CD4-positive, CD25-positive, alpha-beta regulatory T cell (primary cell): ENCODE measurements around the gene PCSK1N. TPM values are rescaled to one million over a fixed set of nuclear protein-coding genes. Genes with fewer than 3 reads are reported as not detected.
A peak's percentile ranks its signal among the peaks of the same experiment; 100 is the strongest.
"Not testable (repeated sequence)": the region's sequence is repeated elsewhere in the genome, so short reads cannot be mapped to it uniquely, and the experiment has no call there.

Source experiments
- ATAC-seq, 2 donors: fragments of 150-1000 bp; cut with Tn5 transposase; one replicate each; pipeline ENCODE4 v1.10.0; 2021; ENCODE audit warnings: low read depth in 2 of 2, moderate number of reproducible peaks in 2 of 2, moderate library complexity in 1 of 2
- DNase-seq, 3 donors: peaks; one replicate each; pipeline versions ENCODE4 v3.0.0 to v3.0.0-alpha.2; 2012 to 2022; ENCODE audit warnings: mixed read lengths in 1 of 3
- H3K27ac ChIP-seq: one replicate; pipeline ENCODE4 v1.7.0; 2013; ENCODE audit warnings: mild to moderate bottlenecking, low read length; ENCODE audit not compliant: insufficient read depth, poor library complexity, severe bottlenecking
- H3K27me3 ChIP-seq: one replicate; pipeline ENCODE4 v1.7.0; 2013; ENCODE audit warnings: low read length; ENCODE audit not compliant: control insufficient read depth, insufficient read depth
- H3K36me3 ChIP-seq: one replicate; pipeline ENCODE4 v1.7.0; 2013; ENCODE audit warnings: mild to moderate bottlenecking, low read length, moderate library complexity; ENCODE audit not compliant: control insufficient read depth, insufficient read depth
- H3K4me1 ChIP-seq: 2 replicates; pipeline ENCODE4 v1.7.0; 2013; ENCODE audit warnings: mild to moderate bottlenecking, low read length; ENCODE audit not compliant: insufficient read depth, control insufficient read depth, poor library complexity, severe bottlenecking
- H3K4me3 ChIP-seq: one replicate; pipeline ENCODE4 v1.7.0; 2013; ENCODE audit warnings: low read depth, mild to moderate bottlenecking, low read length, moderate library complexity
- H3K9me3 ChIP-seq, 2 experiments: 1 replicate in 1 of 2; 2 replicates in 1 of 2; pipeline ENCODE4 v1.7.0; 2013; ENCODE audit warnings: low read length in 2 of 2, mild to moderate bottlenecking in 1 of 2, moderate library complexity in 1 of 2; ENCODE audit not compliant: control insufficient read depth in 2 of 2
- H3K27ac Mint-ChIP-seq, 3 donors: one replicate each; pipeline ENCODE4 v1.8.0; 2020 to 2022; ENCODE audit warnings: mild to moderate bottlenecking in 3 of 3, mixed read lengths in 3 of 3, moderate library complexity in 2 of 3
- H3K27me3 Mint-ChIP-seq: one replicate; pipeline ENCODE4 v1.8.0; 2022; ENCODE audit warnings: mild to moderate bottlenecking, mixed read lengths
- H3K36me3 Mint-ChIP-seq: one replicate; pipeline ENCODE4 v1.8.0; 2020; ENCODE audit warnings: mixed read lengths
- H3K4me1 Mint-ChIP-seq, 4 donors: one replicate each; pipeline ENCODE4 v1.8.0; 2020 to 2022; ENCODE audit warnings: mixed read lengths in 4 of 4, mild to moderate bottlenecking in 1 of 4
- H3K4me3 Mint-ChIP-seq, 4 donors: one replicate each; pipeline ENCODE4 v1.8.0; 2020 to 2022; ENCODE audit warnings: mild to moderate bottlenecking in 4 of 4, mixed read lengths in 4 of 4, moderate library complexity in 3 of 4
- H3K9me3 Mint-ChIP-seq, 7 donors: one replicate each; pipeline ENCODE4 v1.8.0; 2020 to 2022; ENCODE audit warnings: mixed read lengths in 7 of 7, mild to moderate bottlenecking in 3 of 7, moderate library complexity in 2 of 7
- polyA plus RNA-seq, 4 donors: library from polyadenylated mRNA; unstranded; fragments of 300-500 nt; fragmentation: Illumina TruSeq; gene quantifications; one replicate each; pipeline ENCODE4 v1.2.3, GENCODE V29; 2021
- total RNA-seq: library from RNA; stranded (reverse); gene quantifications from one replicate; pipeline ENCODE4 v1.2.3, GENCODE V29; 2022

Gene PCSK1N
- total and polyA plus RNA-seq, 5 donors from 2014 or later: 1.4 to 9.2 (median 4.1) TPM

DNA sequence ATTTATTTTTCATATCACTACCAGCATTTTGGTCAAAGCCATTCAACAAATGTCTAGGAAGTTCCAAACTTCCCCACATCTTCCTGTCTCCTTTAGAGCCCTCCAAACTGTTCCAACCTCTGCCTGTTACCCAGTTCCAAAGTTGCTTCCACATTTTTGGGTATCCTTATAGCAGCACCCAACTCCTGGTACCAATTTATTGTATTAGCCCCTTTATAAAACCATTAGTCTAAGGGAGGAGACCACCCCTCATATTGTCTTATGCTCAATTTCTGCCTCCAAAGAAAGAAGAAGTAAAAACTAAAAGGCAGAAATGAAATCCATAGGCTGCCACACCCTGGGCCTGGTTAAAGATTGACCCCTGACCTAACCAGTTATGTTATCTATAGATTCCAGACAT, 18.1 kb upstream of the PCSK1N start:
- not testable (repeated sequence) for H3K27ac ChIP-seq, H3K9me3 Mint-ChIP-seq, H3K36me3 Mint-ChIP-seq, H3K4me1 ChIP-seq, H3K4me3 ChIP-seq, H3K27me3 ChIP-seq, H3K36me3 ChIP-seq, H3K27ac Mint-ChIP-seq, DNase-seq, H3K9me3 ChIP-seq, ATAC-seq, H3K4me3 Mint-ChIP-seq
- H3K27me3 Mint-ChIP-seq: peaks cover 14% of the 10 kb centered on the region
- H3K4me1 Mint-ChIP-seq: peaks cover 0 to 11% (median 6%) of the 10 kb centered on the region in 4 donors

DNA sequence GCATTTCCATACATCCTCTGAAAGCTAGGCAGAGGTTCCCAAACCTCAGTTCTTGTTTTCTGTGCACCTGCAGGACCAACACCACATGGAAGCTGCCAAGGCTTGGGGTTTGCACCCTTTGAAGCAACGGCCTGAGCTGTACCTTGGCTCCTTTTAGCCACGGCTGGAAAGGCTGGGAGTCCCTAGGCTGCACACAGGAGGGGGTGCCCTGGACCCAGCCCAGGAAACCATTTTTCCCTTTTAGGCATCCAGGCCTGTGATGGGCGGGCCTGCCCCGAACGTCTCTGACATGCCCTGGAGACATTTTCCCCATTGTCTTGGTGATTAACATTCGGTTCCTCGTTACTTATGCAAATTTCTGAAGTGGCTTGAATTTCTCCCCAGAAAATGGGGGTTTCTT, 17.4 kb upstream of the PCSK1N start:
- Mint-ChIP-seq H3K4me1 (peaks cover 0 to 11% (median 6%) of the 10 kb centered on the region in 4 donors), H3K9me3 (peaks cover 0 to 2% (median 0%) of the 10 kb centered on the region in 7 donors), H3K27ac (no peak overlapping the region), H3K4me3 (no peak overlapping the region), H3K27me3 (peaks cover 14% of the 10 kb centered on the region), H3K36me3 (no peaks in the 10 kb centered on the region)
- no peaks in the 10 kb centered on the region for H3K9me3 ChIP-seq
- DNase-seq (no peak), ATAC-seq (no peak)
- H3K4me3 ChIP-seq: no peak overlapping the region
- no peaks in the 10 kb centered on the region for H3K4me1 ChIP-seq
- H3K27ac ChIP-seq: no peak overlapping the region
- no peaks in the 10 kb centered on the region for H3K27me3 ChIP-seq
- H3K36me3 ChIP-seq: no peaks in the 10 kb centered on the region

DNA sequence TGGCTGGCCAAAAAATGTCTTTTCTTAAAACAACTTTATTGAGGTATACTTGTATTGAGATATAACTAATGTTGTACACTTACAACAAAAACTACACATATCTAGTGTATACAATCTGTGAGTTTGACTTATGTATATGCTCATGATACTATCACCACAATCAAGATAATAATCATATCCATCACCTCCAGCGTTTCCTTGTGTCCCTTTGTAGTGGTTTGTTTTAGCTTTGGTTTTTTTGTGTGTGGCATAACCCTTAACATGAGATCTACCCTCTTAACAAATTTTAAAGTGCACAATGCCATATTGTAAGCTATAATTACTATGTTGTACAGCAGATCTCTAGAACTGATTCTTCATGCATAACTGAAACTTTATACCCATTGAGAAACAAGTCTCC, 13.4 kb upstream of the PCSK1N start:
- Histone ChIP-seq H3K4me1 (no peaks in the 10 kb centered on the region), H3K4me3 (no peak overlapping the region), H3K9me3 (no peaks in the 10 kb centered on the region), H3K27me3 (no peaks in the 10 kb centered on the region), H3K27ac (no peak overlapping the region), H3K36me3 (no peaks in the 10 kb centered on the region)
- DNase-seq (no peak), ATAC-seq (no peak)
- Mint-ChIP-seq H3K27ac (no peak overlapping the region), H3K36me3 (no peaks in the 10 kb centered on the region), H3K27me3 (no peaks in the 10 kb centered on the region), H3K9me3 (peaks cover 0 to 2% (median 0%) of the 10 kb centered on the region in 7 donors), H3K4me3 (no peak overlapping the region), H3K4me1 (peaks cover 0 to 8% (median 6%) of the 10 kb centered on the region in 4 donors)

DNA sequence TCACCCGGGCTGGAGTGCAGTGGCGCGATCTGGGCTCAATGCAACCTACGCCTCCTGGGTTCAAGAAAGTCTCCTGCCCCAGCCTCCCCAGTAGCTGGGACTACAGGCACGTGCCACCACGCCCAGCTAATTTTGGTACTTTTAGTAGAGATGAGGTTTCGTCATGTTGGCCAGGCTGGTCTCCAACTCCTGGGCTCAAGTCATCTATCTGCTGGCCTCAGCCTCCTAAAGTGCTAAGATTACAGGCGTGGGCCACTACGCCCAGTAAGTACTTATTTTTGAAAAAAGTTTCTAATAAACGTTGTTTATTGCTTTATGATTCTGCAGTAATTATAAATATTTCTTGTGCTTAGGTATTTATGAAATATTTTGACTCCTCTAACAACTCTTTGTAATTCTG, 4.3 kb upstream of the PCSK1N start:
- no peak for ATAC-seq
- no peak overlapping the region for H3K4me3 Mint-ChIP-seq
- Histone ChIP-seq H3K27me3 (no peaks in the 10 kb centered on the region), H3K4me3 (no peak overlapping the region), H3K36me3 (no peaks in the 10 kb centered on the region), H3K9me3 (no peaks in the 10 kb centered on the region), H3K4me1 (peaks cover 2% of the 10 kb centered on the region), H3K27ac (no peak overlapping the region)
- no peak for DNase-seq
- peaks cover 0 to 3% (median 0%) of the 10 kb centered on the region in 7 donors for H3K9me3 Mint-ChIP-seq
- H3K36me3 Mint-ChIP-seq: no peaks in the 10 kb centered on the region
- H3K27me3 Mint-ChIP-seq: peaks cover 12% of the 10 kb centered on the region
- peaks cover 0 to 12% (median 6%) of the 10 kb centered on the region in 4 donors for H3K4me1 Mint-ChIP-seq
- H3K27ac Mint-ChIP-seq: no peak overlapping the region

DNA sequence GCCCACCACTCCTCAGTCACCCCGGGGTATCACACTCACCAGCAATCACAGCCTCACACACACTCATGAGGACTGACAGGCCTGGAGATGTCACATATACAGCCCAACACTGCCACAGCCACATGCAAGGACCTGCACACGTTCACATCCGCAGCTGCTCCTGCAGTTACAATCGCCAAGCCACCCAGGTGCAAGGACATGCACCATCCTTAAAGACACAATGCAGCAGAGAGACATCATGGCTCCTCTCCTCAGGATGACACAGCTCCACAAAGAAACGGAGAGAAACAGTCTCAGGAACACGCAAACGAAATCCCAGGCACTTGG, 1.1 kb downstream of the PCSK1N start:
- peak overlapping the region in 2 of 3 donors; percentile 15 to 89 for H3K27ac Mint-ChIP-seq

DNA sequence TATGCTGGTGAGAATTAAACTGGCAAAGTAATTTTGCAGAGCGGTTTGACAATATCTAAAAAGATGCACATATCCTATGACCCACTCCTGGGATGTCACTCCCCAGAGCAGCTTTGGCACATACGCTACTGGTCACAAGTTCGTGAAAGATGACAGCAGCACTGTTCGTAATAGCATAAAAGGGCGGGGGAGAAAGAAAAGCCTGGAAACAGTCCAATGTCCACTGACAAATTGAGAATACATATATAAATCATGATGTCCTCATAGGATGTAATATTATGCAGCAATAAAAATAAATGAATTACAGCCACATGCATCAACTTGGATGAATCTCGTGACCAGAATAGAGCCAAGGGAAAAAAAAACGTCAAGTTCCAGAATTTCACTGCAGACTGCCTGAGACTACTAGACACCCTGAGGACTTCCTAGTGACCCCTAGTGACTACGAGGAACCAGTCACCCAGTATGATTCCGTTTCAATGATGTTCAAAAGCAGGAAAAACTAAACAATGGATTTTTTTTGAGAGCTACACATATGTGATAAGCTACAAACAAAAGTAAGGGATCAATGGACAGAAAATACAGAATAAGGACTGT, 1.8 kb downstream of the PCSK1N start:
- peaks cover 55% of the 10 kb centered on the region for H3K27me3 Mint-ChIP-seq
- peaks cover 0 to 34% (median 17%) of the 10 kb centered on the region in 4 donors for H3K4me1 Mint-ChIP-seq
- Histone ChIP-seq H3K27me3 (peaks cover 2% of the 10 kb centered on the region), H3K27ac (no peak overlapping the region), H3K36me3 (no peaks in the 10 kb centered on the region), H3K4me3 (no peak overlapping the region), H3K4me1 (peaks cover 4% of the 10 kb centered on the region), H3K9me3 (no peaks in the 10 kb centered on the region)
- no peaks in the 10 kb centered on the region for H3K36me3 Mint-ChIP-seq
- no peak for DNase-seq
- H3K9me3 Mint-ChIP-seq: no peaks in the 10 kb centered on the region
- ATAC-seq: no peak
- peak overlapping the region; percentile 2 to 43 (median 10) for H3K4me3 Mint-ChIP-seq
- H3K27ac Mint-ChIP-seq: no peak overlapping the region

More for the DNA sequence above, 1.1 kb downstream of the PCSK1N start:
- peaks cover 49% of the 10 kb centered on the region for H3K27me3 Mint-ChIP-seq
- peak in 1 of 2 donors; percentile 34 for ATAC-seq
- H3K36me3 Mint-ChIP-seq: no peaks in the 10 kb centered on the region
- H3K4me1 Mint-ChIP-seq: peaks cover 0 to 34% (median 17%) of the 10 kb centered on the region in 4 donors
- no peaks in the 10 kb centered on the region for H3K9me3 Mint-ChIP-seq
- peak overlapping the region; percentile 55 to 90 (median 82) for H3K4me3 Mint-ChIP-seq
- Histone ChIP-seq H3K27ac (no peak overlapping the region), H3K9me3 (no peaks in the 10 kb centered on the region), H3K4me3 (peak overlapping the region; percentile 59), H3K4me1 (peaks cover 4% of the 10 kb centered on the region), H3K27me3 (peaks cover 2% of the 10 kb centered on the region), H3K36me3 (no peaks in the 10 kb centered on the region)
- peak in 1 of 3 donors; percentile 26 for DNase-seq

DNA sequence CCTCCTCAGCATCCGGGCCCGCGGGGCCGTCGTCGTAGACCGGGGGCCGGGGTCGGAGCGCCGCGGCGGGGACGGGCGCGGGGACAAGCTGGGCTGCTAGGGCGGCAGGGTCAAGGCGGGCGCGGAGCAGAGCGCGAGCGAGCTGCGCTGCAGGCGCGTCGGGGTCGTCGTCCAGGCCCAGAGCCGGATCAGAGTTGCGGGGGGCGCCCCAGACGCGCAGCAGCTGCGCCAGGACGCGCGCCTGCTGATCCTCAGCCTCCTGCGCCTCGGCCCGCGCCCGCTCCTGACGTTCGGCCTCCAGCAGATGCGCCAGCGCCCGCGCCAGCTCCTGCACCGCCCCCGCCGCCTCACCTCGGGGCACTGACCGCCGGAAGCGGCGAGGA, 3.5 kb downstream of the PCSK1N start:
- H3K36me3 Mint-ChIP-seq: no peaks in the 10 kb centered on the region
- ATAC-seq: no peak
- no peak overlapping the region for H3K4me3 Mint-ChIP-seq
- Histone ChIP-seq H3K27me3 (peaks cover 3% of the 10 kb centered on the region), H3K27ac (no peak overlapping the region), H3K36me3 (no peaks in the 10 kb centered on the region), H3K4me3 (no peak overlapping the region), H3K9me3 (no peaks in the 10 kb centered on the region), H3K4me1 (peaks cover 4% of the 10 kb centered on the region)
- DNase-seq: no peak
- H3K27ac Mint-ChIP-seq: no peak overlapping the region
- peaks cover 70% of the 10 kb centered on the region for H3K27me3 Mint-ChIP-seq
- peaks cover 0 to 38% (median 20%) of the 10 kb centered on the region in 4 donors for H3K4me1 Mint-ChIP-seq
- peaks cover 0 to 2% (median 0%) of the 10 kb centered on the region in 7 donors for H3K9me3 Mint-ChIP-seq
